Muscle of leg (tissue), 11 donors: Measurements from ENCODE around the gene PDGFRB. TPM values are rescaled to one million over a fixed set of nuclear protein-coding genes. Genes with fewer than 3 reads are reported as not detected.

ENCODE experiments used
- DNase-seq: peaks from one replicate; pipeline ENCODE4 v3.0.0; 2013
- H3K27ac ChIP-seq: one replicate; pipeline ENCODE4 v1.5.1; 2013; ENCODE audit warnings: mild to moderate bottlenecking, low read length, control low read depth
- H3K27me3 ChIP-seq: one replicate; pipeline ENCODE4 v1.6.1; 2013; ENCODE audit warnings: low read length; ENCODE audit not compliant: control insufficient read depth, insufficient read depth
- H3K36me3 ChIP-seq: one replicate; pipeline ENCODE4 v1.6.1; 2013; ENCODE audit warnings: low read length; ENCODE audit not compliant: control insufficient read depth, insufficient read depth
- H3K4me1 ChIP-seq: one replicate; pipeline ENCODE4 v1.6.1; 2013; ENCODE audit warnings: low read length; ENCODE audit not compliant: control insufficient read depth, insufficient read depth
- H3K4me3 ChIP-seq: one replicate; pipeline ENCODE4 v1.5.1; 2013; ENCODE audit warnings: low read length, control low read depth
- H3K9me3 ChIP-seq: replicated peaks from 2 replicates; pipeline ENCODE4 v1.6.1; 2013; ENCODE audit warnings: low read depth, low read length; ENCODE audit not compliant: control insufficient read depth
- WGBS: methylation state at CpG from one replicate; pipeline ENCODE4 v1.1.5; 2013; ENCODE audit warnings: missing lambda C conversion rate; ENCODE audit not compliant: insufficient coverage; 5-methylcytosine and 5-hydroxymethylcytosine counted together
- polyA plus RNA-seq, 8 donors: library from polyadenylated mRNA; unstranded; fragments of 120-200 nt; gene quantifications; one replicate each; pipeline versions ENCODE4 v1.2.1 to v1.2.3, GENCODE V29; 2013; ENCODE audit warnings: inconsistent platforms in 1 of 8, low replicate concordance in 1 of 8; ENCODE audit not compliant: insufficient read length in 8 of 8, insufficient read depth in 1 of 8
- total RNA-seq: library from RNA; stranded (reverse); fragments of 120-200 nt; gene quantifications from one replicate; pipeline ENCODE4 v1.2.4, GENCODE V29; 2013

Gene PDGFRB
- total and polyA plus RNA-seq, 9 donors, result 109 to 152 (median 129) TPM

DNA sequence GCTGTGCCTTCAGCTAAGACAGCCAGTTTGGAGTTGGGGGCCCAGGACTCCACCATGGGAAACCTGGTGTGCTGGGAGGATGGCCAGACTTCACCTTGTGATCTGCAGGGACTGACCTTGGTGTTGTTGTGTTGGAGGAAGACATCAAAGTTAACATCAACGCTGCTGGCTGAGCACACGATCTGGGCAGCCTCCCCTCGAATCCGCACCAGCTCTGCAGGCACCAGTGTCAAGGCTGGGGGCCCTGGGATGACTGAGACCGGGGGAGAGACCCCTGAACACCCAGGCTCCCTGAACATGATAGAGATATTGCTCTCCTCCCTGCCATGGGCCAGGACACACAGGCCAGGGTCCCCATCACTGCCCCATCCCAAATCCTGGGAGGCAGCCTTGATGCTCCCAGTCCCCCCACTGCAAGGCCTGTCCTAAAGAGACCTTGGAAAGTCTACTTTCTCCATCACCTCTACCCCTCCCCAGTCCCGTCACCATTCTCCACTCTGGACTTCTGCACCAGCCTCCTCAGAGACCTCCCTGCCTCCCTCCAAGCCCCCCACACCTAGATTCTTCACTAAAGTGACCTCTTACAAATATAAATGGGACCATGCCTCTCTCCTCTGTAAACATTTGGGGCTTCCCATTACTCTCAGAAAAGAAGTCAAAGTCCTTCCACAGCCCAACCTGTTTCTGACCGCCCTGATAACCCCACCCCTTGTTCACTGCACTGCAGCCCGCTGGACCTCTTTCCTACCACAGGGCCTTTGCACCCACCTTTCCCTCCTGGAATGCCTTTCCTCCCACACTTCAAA is 77.4 kb downstream of the PDGFRB start:
- WGBS, result 91% methylated on average over 8 of the region's 8 CpGs
- no peak for DNase-seq

DNA sequence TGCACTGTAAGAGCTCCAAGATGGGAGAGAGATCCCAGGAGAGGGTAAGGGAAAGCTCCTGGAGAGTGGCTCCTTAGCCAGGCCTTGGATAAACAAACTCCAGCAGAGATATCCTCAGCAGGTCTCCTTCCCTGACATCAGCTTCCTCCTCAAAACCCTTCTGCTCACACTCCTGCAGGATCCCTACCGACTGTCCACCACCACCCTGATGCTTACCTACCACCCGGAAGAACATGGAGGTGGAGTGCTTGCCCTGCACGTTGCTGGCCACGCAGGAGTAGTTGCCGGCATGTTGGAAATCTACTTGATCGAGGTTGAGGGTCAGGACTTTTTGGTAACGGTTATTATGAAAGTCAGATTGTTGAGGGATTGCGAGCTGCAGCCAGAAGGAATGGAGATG is 78.6 kb downstream of the PDGFRB start:
- no peaks in the 10 kb centered on the region for H3K36me3 ChIP-seq
- 83% methylated on average over 5 of the region's 8 CpGs for WGBS
- DNase-seq, result no peak

More for the DNA sequence above, 77.4 kb downstream of the PDGFRB start:
- peaks cover 2% of the 10 kb centered on the region for H3K27me3 ChIP-seq
- H3K4me3 ChIP-seq, result no peak overlapping the region
- no peak overlapping the region for H3K27ac ChIP-seq
- H3K4me1 ChIP-seq, result peaks cover 10% of the 10 kb centered on the region
- H3K9me3 ChIP-seq, result no peaks in the 10 kb centered on the region
- no peaks in the 10 kb centered on the region for H3K36me3 ChIP-seq

DNA sequence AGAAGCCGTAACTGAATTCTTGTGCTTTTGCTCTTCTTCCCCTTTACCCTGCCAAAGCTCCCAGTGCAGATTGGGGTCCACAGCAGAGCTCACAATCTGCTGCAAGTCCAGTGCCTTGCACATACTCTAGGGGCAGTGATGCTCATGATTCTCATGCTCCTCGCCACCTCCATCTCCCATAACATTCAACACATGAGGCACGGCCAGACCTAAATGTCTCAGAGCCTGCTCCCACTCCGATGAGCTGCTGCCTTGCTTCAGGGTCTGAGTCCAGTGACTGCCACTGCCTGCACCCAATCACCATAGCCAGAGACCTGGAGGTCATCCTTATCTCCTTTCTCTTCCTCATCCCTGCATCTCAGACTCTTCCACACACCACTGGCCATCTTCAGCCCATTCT is 79.8 kb downstream of the PDGFRB start:
- Histone ChIP-seq H3K9me3 (no peaks in the 10 kb centered on the region), H3K27ac (no peak overlapping the region), H3K4me1 (no peaks in the 10 kb centered on the region), H3K4me3 (no peak overlapping the region), H3K36me3 (no peaks in the 10 kb centered on the region), H3K27me3 (no peaks in the 10 kb centered on the region)
- 70% methylated on average over 4 of the region's 4 CpGs for WGBS
- no peak for DNase-seq

More for the DNA sequence above, 78.6 kb downstream of the PDGFRB start:
- H3K27ac ChIP-seq, result no peak overlapping the region
- no peak overlapping the region for H3K4me3 ChIP-seq
- no peaks in the 10 kb centered on the region for H3K27me3 ChIP-seq
- peaks cover 5% of the 10 kb centered on the region for H3K4me1 ChIP-seq
- H3K9me3 ChIP-seq, result no peaks in the 10 kb centered on the region

GRCh38 chr5:150075233-150075632 is 80.4 kb downstream of the PDGFRB start:
- Histone ChIP-seq H3K36me3 (no peaks in the 10 kb centered on the region), H3K4me3 (no peak overlapping the region), H3K9me3 (no peaks in the 10 kb centered on the region), H3K27ac (no peak overlapping the region), H3K27me3 (no peaks in the 10 kb centered on the region), H3K4me1 (no peaks in the 10 kb centered on the region)
- WGBS, result 83% methylated on average over 2 of the region's 4 CpGs
- DNase-seq, result no peak

GRCh38 chr5:150073677-150074076 is 82.0 kb downstream of the PDGFRB start:
- WGBS, result no CpG with 5 or more reads among the region's 3 CpGs
- H3K36me3 ChIP-seq, result no peaks in the 10 kb centered on the region

GRCh38 chr5:150073086-150073625 is 82.5 kb downstream of the PDGFRB start:
- H3K27ac ChIP-seq, result no peak overlapping the region

More at GRCh38 chr5:150073677-150074076, 82.0 kb downstream of the PDGFRB start:
- Histone ChIP-seq H3K27ac (no peak overlapping the region), H3K4me1 (peaks cover 8% of the 10 kb centered on the region), H3K9me3 (no peaks in the 10 kb centered on the region), H3K27me3 (no peaks in the 10 kb centered on the region), H3K4me3 (no peak overlapping the region)
- DNase-seq, result no peak

GRCh38 chr5:150070821-150071220 is 84.8 kb downstream of the PDGFRB start:
- no peak overlapping the region for H3K4me3 ChIP-seq
- DNase-seq, result no peak
- no peaks in the 10 kb centered on the region for H3K9me3 ChIP-seq
- no peaks in the 10 kb centered on the region for H3K36me3 ChIP-seq
- H3K4me1 ChIP-seq, result peaks cover 17% of the 10 kb centered on the region
- H3K27ac ChIP-seq, result no peak overlapping the region
- no peaks in the 10 kb centered on the region for H3K27me3 ChIP-seq
- 89% methylated on average over 2 of the region's 3 CpGs for WGBS

More at GRCh38 chr5:150073086-150073625, 82.5 kb downstream of the PDGFRB start:
- H3K27me3 ChIP-seq, result no peaks in the 10 kb centered on the region
- H3K4me1 ChIP-seq, result peaks cover 13% of the 10 kb centered on the region
- H3K9me3 ChIP-seq, result no peaks in the 10 kb centered on the region
- no peak overlapping the region for H3K4me3 ChIP-seq
- WGBS, result 76% methylated on average over 2 of the region's 5 CpGs
- no peak for DNase-seq
- H3K36me3 ChIP-seq, result no peaks in the 10 kb centered on the region

- no peak for DNase-seq
- 62% methylated on average over 11 of the region's 25 CpGs for WGBS
Measured at GRCh38 chr5:150069672-150070627, 85.7 kb downstream of the PDGFRB start.

DNA sequence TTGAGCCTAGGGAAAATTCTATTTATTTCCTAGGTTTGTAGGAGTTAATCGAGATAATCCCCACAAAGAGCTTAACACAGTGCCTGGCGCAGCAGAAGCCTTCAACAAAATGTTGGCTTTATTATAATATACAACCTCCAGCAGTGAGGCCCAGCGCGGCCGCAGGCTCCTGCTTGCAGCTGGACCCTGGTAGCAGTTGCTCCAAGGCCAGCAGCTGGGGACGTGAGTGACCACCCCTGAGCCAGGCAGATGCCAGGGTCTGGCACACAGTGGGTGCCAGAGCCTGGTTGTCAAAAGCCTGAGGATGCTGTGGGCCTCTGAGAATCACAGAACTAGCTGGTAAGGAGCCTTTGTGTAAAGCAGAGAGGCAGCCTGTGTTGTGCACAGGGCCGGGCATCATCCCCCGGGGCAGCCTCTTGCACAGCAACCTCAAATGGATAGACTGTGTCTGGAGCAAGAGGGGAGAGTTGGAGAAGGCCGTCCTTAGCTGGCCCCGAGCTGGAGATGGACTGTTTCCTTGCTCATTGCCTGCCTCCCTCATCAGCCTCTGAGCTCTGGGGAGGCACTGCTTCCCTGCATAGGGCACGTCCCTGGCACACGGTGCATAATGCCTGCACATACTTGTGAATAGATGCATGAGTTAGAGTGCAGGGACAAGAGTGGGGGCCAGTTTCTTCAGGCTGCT is 86.5 kb downstream of the PDGFRB start:
- no peak overlapping the region for H3K4me3 ChIP-seq
- no peaks in the 10 kb centered on the region for H3K27me3 ChIP-seq
- H3K27ac ChIP-seq, result no peak overlapping the region
- no peak for DNase-seq
- H3K4me1 ChIP-seq, result peaks cover 27% of the 10 kb centered on the region
- 64% methylated on average over 3 of the region's 12 CpGs for WGBS
- H3K9me3 ChIP-seq, result no peaks in the 10 kb centered on the region
- no peaks in the 10 kb centered on the region for H3K36me3 ChIP-seq

More at GRCh38 chr5:150069672-150070627, 85.7 kb downstream of the PDGFRB start:
- H3K27ac ChIP-seq, result no peak overlapping the region
- no peaks in the 10 kb centered on the region for H3K36me3 ChIP-seq
- H3K27me3 ChIP-seq, result no peaks in the 10 kb centered on the region
- H3K4me3 ChIP-seq, result no peak overlapping the region
- H3K4me1 ChIP-seq, result peaks cover 24% of the 10 kb centered on the region
- no peaks in the 10 kb centered on the region for H3K9me3 ChIP-seq
